D721Med (cell line): ENCODE data around the gene ATG9B.

Source experiments
- DNase-seq: peaks from one replicate; pipeline ENCODE4 v3.0.0; 2011; ENCODE audit warnings: low spot score; ENCODE audit not compliant: insufficient read length
- FAIRE-seq: peaks from 2 replicates; lab custom pipeline; 2011; peaks lifted over from hg19 to GRCh38; lab: Jason Lieb, UNC
- TF ChIP-seq, protein P1 (sequence below): IDR thresholded peaks from 2 replicates; pipeline ENCODE4 v1.5.1; 2012; ENCODE audit warnings: mild to moderate bottlenecking, control low read depth; ENCODE audit not compliant: insufficient read depth; ENCODE audit errors: missing control alignments

ATG9B gene

DNA sequence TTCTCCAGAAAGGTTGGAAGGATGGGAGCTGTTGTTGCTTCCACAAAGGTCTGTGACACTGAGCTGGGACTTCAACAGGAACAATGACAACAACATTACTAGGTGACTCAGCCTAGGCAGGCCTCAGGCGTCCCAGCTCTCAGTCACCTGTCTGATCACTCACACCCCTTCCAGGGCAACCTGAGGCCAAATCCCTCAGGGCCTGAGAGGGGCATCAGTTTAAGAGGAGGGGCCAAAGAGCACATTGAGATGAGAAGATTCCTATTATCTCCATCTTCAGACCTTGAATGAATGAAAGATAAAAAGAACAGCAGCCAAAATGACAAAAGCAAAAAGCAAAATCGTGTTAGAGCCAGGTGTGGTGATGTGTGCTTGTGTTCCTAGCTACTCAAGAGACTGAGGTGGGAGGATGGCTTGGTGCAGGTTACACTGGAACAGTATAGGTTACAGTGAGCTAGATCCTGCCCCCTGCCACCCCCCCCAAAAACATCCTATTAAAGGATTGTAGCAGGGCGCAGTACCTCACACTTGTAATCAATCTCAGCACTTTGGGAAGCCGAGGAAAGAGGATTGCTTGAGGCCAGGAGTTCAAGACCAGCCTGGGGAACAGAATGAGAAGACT lies at the start of gene ATG9B:
Gene ATG9B, minus strand, starts transcription at position 60 of the 622 bp plus-strand sequence. CDS start 71 bp downstream, outside the sequence.
- TF ChIP-seq, protein P1, sequence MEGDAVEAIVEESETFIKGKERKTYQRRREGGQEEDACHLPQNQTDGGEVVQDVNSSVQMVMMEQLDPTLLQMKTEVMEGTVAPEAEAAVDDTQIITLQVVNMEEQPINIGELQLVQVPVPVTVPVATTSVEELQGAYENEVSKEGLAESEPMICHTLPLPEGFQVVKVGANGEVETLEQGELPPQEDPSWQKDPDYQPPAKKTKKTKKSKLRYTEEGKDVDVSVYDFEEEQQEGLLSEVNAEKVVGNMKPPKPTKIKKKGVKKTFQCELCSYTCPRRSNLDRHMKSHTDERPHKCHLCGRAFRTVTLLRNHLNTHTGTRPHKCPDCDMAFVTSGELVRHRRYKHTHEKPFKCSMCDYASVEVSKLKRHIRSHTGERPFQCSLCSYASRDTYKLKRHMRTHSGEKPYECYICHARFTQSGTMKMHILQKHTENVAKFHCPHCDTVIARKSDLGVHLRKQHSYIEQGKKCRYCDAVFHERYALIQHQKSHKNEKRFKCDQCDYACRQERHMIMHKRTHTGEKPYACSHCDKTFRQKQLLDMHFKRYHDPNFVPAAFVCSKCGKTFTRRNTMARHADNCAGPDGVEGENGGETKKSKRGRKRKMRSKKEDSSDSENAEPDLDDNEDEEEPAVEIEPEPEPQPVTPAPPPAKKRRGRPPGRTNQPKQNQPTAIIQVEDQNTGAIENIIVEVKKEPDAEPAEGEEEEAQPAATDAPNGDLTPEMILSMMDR = no peak
- DNase-seq (no peak), FAIRE-seq (no peak)

- DNase-seq (no peak), FAIRE-seq (no peak)
- TF ChIP-seq, protein P1 = no peak
Observed at GRCh38 chr7:151073990-151074389, 49.7 kb upstream of the ATG9B start.

- FAIRE-seq (no peak), DNase-seq (no peak)
- TF ChIP-seq, protein P1 = no peak
Observed at GRCh38 chr7:151071032-151071866, 47.0 kb upstream of the ATG9B start.

DNA sequence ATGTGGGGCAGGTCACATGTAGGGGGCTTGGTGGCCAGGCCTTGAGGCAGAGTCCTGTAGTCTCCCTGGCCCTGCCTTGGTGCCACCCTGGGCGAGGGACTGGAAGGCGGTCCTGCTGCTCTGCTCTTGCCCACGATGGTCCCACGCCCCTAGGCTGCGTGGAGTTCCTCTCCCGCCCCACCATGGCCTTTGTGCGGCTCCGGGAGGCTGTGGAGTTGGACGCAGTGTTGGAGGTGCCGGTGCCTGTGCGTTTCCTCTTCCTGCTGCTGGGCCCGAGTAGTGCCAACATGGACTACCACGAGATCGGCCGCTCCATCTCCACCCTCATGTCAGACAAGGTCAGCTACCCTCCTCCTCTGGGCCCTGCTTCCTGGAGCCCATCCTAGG lies 46.3 kb upstream of the ATG9B start:
- no peak for DNase-seq
- no peak for FAIRE-seq
- TF ChIP-seq, protein P1 = no peak

DNA sequence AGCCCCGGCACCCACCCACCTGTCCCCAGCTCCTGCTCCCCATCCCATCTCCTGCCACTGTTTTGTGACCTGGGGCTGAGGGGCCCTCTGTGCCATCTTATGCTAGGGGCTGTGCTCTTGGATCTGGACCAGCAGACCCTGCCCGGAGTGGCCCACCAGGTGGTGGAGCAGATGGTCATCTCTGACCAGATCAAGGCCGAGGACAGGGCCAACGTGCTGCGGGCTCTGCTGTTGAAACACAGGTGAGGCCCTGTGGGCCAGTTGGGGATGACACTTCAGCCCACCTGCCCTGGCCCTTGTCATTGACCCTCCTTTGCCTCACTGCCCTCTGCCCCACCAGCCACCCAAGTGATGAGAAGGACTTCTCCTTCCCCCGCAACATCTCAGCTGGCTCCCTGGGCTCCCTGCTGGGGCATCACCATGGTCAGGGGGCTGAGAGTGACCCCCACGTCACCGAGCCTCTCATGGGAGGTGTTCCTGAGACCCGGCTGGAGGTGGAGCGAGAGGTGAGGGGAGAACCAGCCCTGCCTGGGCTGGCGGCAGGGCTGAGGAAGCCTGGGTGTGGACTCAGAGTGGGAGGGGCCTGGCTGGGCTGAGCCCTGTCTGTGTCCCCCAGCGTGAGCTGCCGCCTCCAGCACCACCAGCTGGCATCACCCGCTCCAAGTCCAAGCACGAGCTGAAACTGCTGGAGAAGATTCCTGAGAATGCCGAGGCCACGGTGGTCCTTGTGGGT lies 45.7 kb upstream of the ATG9B start:
- no peak for FAIRE-seq

GRCh38 chr7:151068069-151068773 lies 43.9 kb upstream of the ATG9B start:
- DNase-seq = no peak
- FAIRE-seq = no peak
- TF ChIP-seq, protein P1 = no peak

More for the DNA sequence above, 45.7 kb upstream of the ATG9B start:
- DNase-seq = no peak
- TF ChIP-seq, protein P1 = no peak
